Loucy (cell line): Measurements from ENCODE around the gene TMEM132D.

Experiments
- H2AFZ ChIP-seq: fragments of 200-600 bp; sonication (generic); 2 replicates; pipeline ENCODE4 v1.6.0; 2016; ENCODE audit warnings: antibody characterized with exemption, mild to moderate bottlenecking, low read length, moderate library complexity
- H3F3A ChIP-seq: fragments of 200-600 bp; 2 replicates; pipeline ENCODE4 v1.6.0; 2016; ENCODE audit warnings: antibody characterized with exemption, low read depth, mild to moderate bottlenecking
- H3K27me3 ChIP-seq: fragments of 200-600 bp; sonication (generic); 2 replicates; pipeline ENCODE4 v1.6.1; 2014; ENCODE audit warnings: low read length, mild to moderate bottlenecking; ENCODE audit not compliant: insufficient read depth, poor library complexity, severe bottlenecking
- H3K36me3 ChIP-seq: fragments of 200-600 bp; sonication (generic); 2 replicates; pipeline ENCODE4 v1.6.1; 2016; ENCODE audit warnings: low read length; ENCODE audit not compliant: insufficient read depth
- H3K4me1 ChIP-seq: fragments of 200-600 bp; sonication (generic); 2 replicates; pipeline ENCODE4 v1.5.1; 2014; ENCODE audit warnings: low read length, mild to moderate bottlenecking; ENCODE audit not compliant: insufficient read depth, poor library complexity, severe bottlenecking
- H3K4me2 ChIP-seq: fragments of 200-600 bp; sonication (generic); 2 replicates; pipeline ENCODE4 v1.6.0; 2014; ENCODE audit warnings: antibody characterized with exemption, low read length, low read depth, mild to moderate bottlenecking; ENCODE audit not compliant: poor library complexity, severe bottlenecking
- H3K4me3 ChIP-seq: fragments of 200-600 bp; sonication (generic); 2 replicates; pipeline ENCODE4 v1.5.1; 2014; ENCODE audit warnings: low read length, mild to moderate bottlenecking, mixed read lengths; ENCODE audit not compliant: poor library complexity, severe bottlenecking
- H3K79me2 ChIP-seq: fragments of 200-600 bp; sonication (generic); 2 replicates; pipeline ENCODE4 v1.6.1; 2014; ENCODE audit warnings: low read length; ENCODE audit not compliant: insufficient read depth
- H3K9ac ChIP-seq: fragments of 200-600 bp; sonication (generic); 2 replicates; pipeline ENCODE4 v1.6.0; 2014; ENCODE audit warnings: mild to moderate bottlenecking, low read depth, low read length, moderate library complexity; ENCODE audit not compliant: poor library complexity, severe bottlenecking
- H3K9me2 ChIP-seq: fragments of 200-600 bp; sonication (generic); replicated peaks from 2 replicates; pipeline ENCODE4 v1.6.1; 2016; ENCODE audit warnings: low read depth, low read length, mixed read lengths
- H3K9me3 ChIP-seq: fragments of 200-600 bp; sonication (generic); 2 replicates; pipeline ENCODE4 v1.6.1; 2014; ENCODE audit warnings: mild to moderate bottlenecking, antibody characterized with exemption, low read length, low read depth; ENCODE audit not compliant: insufficient read depth
- H4K20me1 ChIP-seq: fragments of 200-600 bp; sonication (generic); 2 replicates; pipeline ENCODE4 v1.6.0; 2014; ENCODE audit warnings: antibody characterized with exemption, low read length, mild to moderate bottlenecking; ENCODE audit not compliant: insufficient read depth, poor library complexity, severe bottlenecking
- CTCF ChIP-seq: fragments of 200-600 bp; sonication (generic); conservative IDR thresholded peaks from 2 replicates; pipeline ENCODE4 v1.5.1; 2014; ENCODE audit warnings: mild to moderate bottlenecking, antibody characterized with exemption, low read length
- EZH2phosphoT487 ChIP-seq: fragments of 200-600 bp; IDR thresholded peaks from 2 replicates; pipeline ENCODE4 v1.6.1; 2018; ENCODE audit warnings: antibody characterized with exemption, mild to moderate bottlenecking, moderate library complexity, borderline replicate concordance

Gene TMEM132D

GRCh38 chr12:129257524-129257923 lies 646.3 kb downstream of the TMEM132D start:
- Histone ChIP-seq H3K36me3 (no peaks in the 10 kb centered on the region), H3F3A (no peaks in the 10 kb centered on the region), H3K9ac (no peak overlapping the region), H2AFZ (no peak overlapping the region), H4K20me1 (no peaks in the 10 kb centered on the region), H3K4me1 (no peaks in the 10 kb centered on the region), H3K79me2 (no peaks in the 10 kb centered on the region), H3K9me2 (no peaks in the 10 kb centered on the region), H3K4me3 (no peak overlapping the region), H3K4me2 (no peak overlapping the region), H3K27me3 (no peaks in the 10 kb centered on the region), H3K9me3 (no peaks in the 10 kb centered on the region; the same call in 1 of the 2 replicates)
- TF ChIP-seq CTCF: no peak
- TF ChIP-seq EZH2phosphoT487: no peak

- H4K20me1 ChIP-seq: no peaks in the 10 kb centered on the region
- H2AFZ ChIP-seq: no peak overlapping the region
- H3K9me2 ChIP-seq: no peaks in the 10 kb centered on the region
- no peaks in the 10 kb centered on the region for H3F3A ChIP-seq
- H3K79me2 ChIP-seq: no peaks in the 10 kb centered on the region
- peaks cover 5% of the 10 kb centered on the region; the same call in 1 of the 2 replicates for H3K9me3 ChIP-seq
- no peak overlapping the region for H3K4me2 ChIP-seq
- H3K9ac ChIP-seq: no peak overlapping the region
- no peak overlapping the region for H3K4me3 ChIP-seq
- no peaks in the 10 kb centered on the region for H3K27me3 ChIP-seq
- TF ChIP-seq EZH2phosphoT487: no peak
- TF ChIP-seq CTCF: no peak
- H3K4me1 ChIP-seq: no peaks in the 10 kb centered on the region
- H3K36me3 ChIP-seq: no peaks in the 10 kb centered on the region
Observed at GRCh38 chr12:129246630-129247029, 657.2 kb downstream of the TMEM132D start.

- Histone ChIP-seq H3K36me3 (no peaks in the 10 kb centered on the region), H4K20me1 (no peaks in the 10 kb centered on the region), H3K4me3 (no peak overlapping the region), H3F3A (no peaks in the 10 kb centered on the region), H3K4me2 (no peak overlapping the region), H3K27me3 (no peaks in the 10 kb centered on the region), H3K9me3 (peaks cover 5% of the 10 kb centered on the region; the same call in 1 of the 2 replicates), H3K79me2 (no peaks in the 10 kb centered on the region), H3K4me1 (no peaks in the 10 kb centered on the region), H2AFZ (no peak overlapping the region), H3K9me2 (no peaks in the 10 kb centered on the region), H3K9ac (no peak overlapping the region)
- TF ChIP-seq CTCF (no peak), EZH2phosphoT487 (no peak)
Observed at GRCh38 chr12:129245769-129246168, 658.1 kb downstream of the TMEM132D start.
